Kidney capillary endothelial cell (primary cell): ENCODE measurements around the gene FBXW12.
"Not testable (repeated sequence)": the region's sequence is repeated elsewhere in the genome, so short reads cannot be mapped to it uniquely, and the experiment has no call there.

ENCODE experiments used
- DNase-seq: peaks from one replicate; pipeline ENCODE4 v3.0.0-alpha.2; 2018; ENCODE audit warnings: low spot score

Gene FBXW12

GRCh38 chr3:48371651-48372376 lies at the start of gene FBXW12:
FBXW12 (plus strand) TSS chr3:48372219; CDS start chr3:48372768, 549 bp downstream.
- no peak for DNase-seq

- DNase-seq, result not testable (repeated sequence)
These were observed 40.1 kb upstream of the FBXW12 start for GRCh38 chr3:48331706-48332435.

GRCh38 chr3:48333346-48334245 lies 38.4 kb upstream of the FBXW12 start, which contains the start of gene SPINK8:
SPINK8 (minus strand) TSS chr3:48333661; CDS start chr3:48328341, 5,320 bp downstream.
- not testable (repeated sequence) for DNase-seq

GRCh38 chr3:48334605-48335004 lies 37.4 kb upstream of the FBXW12 start:
- DNase-seq, result no peak

GRCh38 chr3:48335286-48335685 lies 36.7 kb upstream of the FBXW12 start:
- DNase-seq, result not testable (repeated sequence)

- DNase-seq, result not testable (repeated sequence)
These were observed 34.5 kb upstream of the FBXW12 start for GRCh38 chr3:48337536-48337935.

- no peak for DNase-seq
These were observed 33.4 kb upstream of the FBXW12 start for GRCh38 chr3:48338635-48339034.

- DNase-seq, result no peak
These were observed 28.6 kb upstream of the FBXW12 start for GRCh38 chr3:48343432-48343831.

- no peak for DNase-seq
These were observed 27.0 kb upstream of the FBXW12 start for GRCh38 chr3:48344867-48345507.

GRCh38 chr3:48345946-48346572 lies 26.0 kb upstream of the FBXW12 start:
- DNase-seq, result no peak

- no peak for DNase-seq
These were observed 24.5 kb upstream of the FBXW12 start for GRCh38 chr3:48347500-48347899.

- no peak for DNase-seq
These were observed 19.5 kb upstream of the FBXW12 start for GRCh38 chr3:48352546-48352945.

GRCh38 chr3:48353987-48354386 lies 18.0 kb upstream of the FBXW12 start:
- no peak for DNase-seq

GRCh38 chr3:48356419-48356818 lies 15.6 kb upstream of the FBXW12 start:
- DNase-seq, result no peak

GRCh38 chr3:48361928-48362327 lies 10.1 kb upstream of the FBXW12 start:
- no peak for DNase-seq

- DNase-seq, result no peak
These were observed 7.2 kb upstream of the FBXW12 start for GRCh38 chr3:48364840-48365239.

- DNase-seq, result no peak
These were observed 4.8 kb upstream of the FBXW12 start for GRCh38 chr3:48367201-48367600.

GRCh38 chr3:48369693-48370332 lies 2.2 kb upstream of the FBXW12 start:
- DNase-seq, result no peak

- no peak for DNase-seq
These were observed 1.7 kb upstream of the FBXW12 start for GRCh38 chr3:48370333-48370713.

- DNase-seq, result no peak
These were observed 355 bp downstream of the FBXW12 start for GRCh38 chr3:48372377-48372770.
